GM12878 (cell line): ENCODE data around the gene HMGCS1. TPM values are rescaled to one million over a fixed set of nuclear protein-coding genes. Genes with fewer than 3 reads are reported as not detected.
"Not testable (repeated sequence)": the region's sequence is repeated elsewhere in the genome, so short reads cannot be mapped to it uniquely, and the experiment has no call there.

ENCODE experiments used
- ATAC-seq: fragments of 200-7000 bp; cut with Tn5 transposase; 3 replicates; pipeline ENCODE4 v1.9.1; 2020; ENCODE audit warnings: mild to moderate bottlenecking, moderate library complexity
- BruUV-seq: library from RNA; stranded (reverse); fragments of 400-500 nt; replicated peaks from 2 replicates; lab custom pipeline; 2021; lab: Mats Ljungman, UMichigan
- CTCF ChIA-PET: fragments of 300-600 bp; sonication (Branson Sonifier 250); formaldehyde crosslinking; extraction: SDS; loops from one replicate; lab custom pipeline; 2021; ENCODE audit warnings: inconsistent platforms; lab: Yijun Ruan, JAX
- POLR2A ChIA-PET: fragments of 350-600 bp; formaldehyde crosslinking; extraction: SDS; loops from one replicate; lab custom pipeline; 2021; ENCODE audit warnings: inconsistent platforms; lab: Charles Lee
- RAD21 ChIA-PET: fragments of 300-600 bp; sonication (Branson Sonifier 250); formaldehyde crosslinking; loops from one replicate; lab custom pipeline; 2023; ENCODE audit warnings: antibody characterized with exemption; ENCODE audit not compliant: unreplicated experiment; lab: Charles Lee
- SMC1A ChIA-PET: fragments of 300-600 bp; sonication (Branson Sonifier 250); formaldehyde crosslinking; loops from one replicate; lab custom pipeline; 2023; ENCODE audit not compliant: unreplicated experiment, uncharacterized antibody; lab: Charles Lee
- DNase-seq: peaks from one replicate; pipeline ENCODE4 v3.0.0-alpha.2; 2011; ENCODE audit warnings: low read depth, low spot score
- FAIRE-seq: peaks from 3 replicates; lab custom pipeline; 2011; peaks lifted over from hg19 to GRCh38; lab: Jason Lieb, UNC
- H2AFZ ChIP-seq: 2 replicates; pipeline ENCODE4 v1.6.0; 2011; ENCODE audit warnings: low read depth, low read length, control low read depth; ENCODE audit not compliant: control insufficient read depth
- H3K27ac ChIP-seq: 2 replicates; pipeline ENCODE4 v1.5.1; 2011; ENCODE audit warnings: control low read depth; ENCODE audit not compliant: control insufficient read depth, insufficient read depth
- H3K27me3 ChIP-seq, 2 experiments: replicated peaks in 1 of 2; 2 replicates each; pipeline versions ENCODE4 v1.6.0 to v1.6.1; 2011; ENCODE audit warnings: low read length in 1 of 2; ENCODE audit not compliant: control insufficient read depth in 2 of 2, insufficient read depth in 2 of 2
- H3K36me3 ChIP-seq, 2 experiments: 2 replicates each; pipeline ENCODE4 v1.5.1; 2011; ENCODE audit warnings: low read length in 1 of 2; ENCODE audit not compliant: control insufficient read depth in 2 of 2, insufficient read depth in 2 of 2
- H3K4me1 ChIP-seq: 2 replicates; pipeline ENCODE4 v1.6.1; 2011; ENCODE audit warnings: mild to moderate bottlenecking, low read length, moderate library complexity, mixed read lengths; ENCODE audit not compliant: control insufficient read depth, insufficient read depth
- H3K4me2 ChIP-seq: 2 replicates; pipeline ENCODE4 v1.6.0; 2011; ENCODE audit warnings: control low read depth; ENCODE audit not compliant: control insufficient read depth, insufficient read depth
- H3K4me3 ChIP-seq: fragments of 200-600 bp; sonication (generic); 2 replicates; pipeline ENCODE4 v1.5.1; 2016
- H3K79me2 ChIP-seq: 2 replicates; pipeline ENCODE4 v1.6.0; 2011; ENCODE audit warnings: low read length; ENCODE audit not compliant: control insufficient read depth, insufficient read depth
- H3K9ac ChIP-seq: 2 replicates; pipeline ENCODE4 v1.8.0; 2011; ENCODE audit warnings: low read length, control low read depth, mixed read lengths; ENCODE audit not compliant: control insufficient read depth, insufficient read depth
- H3K9me3 ChIP-seq: replicated peaks from 3 replicates; pipeline ENCODE4 v1.5.1; 2011; ENCODE audit warnings: mild to moderate bottlenecking, low read length; ENCODE audit not compliant: control insufficient read depth, insufficient read depth
- H4K20me1 ChIP-seq: 2 replicates; pipeline ENCODE4 v1.6.0; 2011; ENCODE audit not compliant: control insufficient read depth, insufficient read depth
- CHD2 ChIP-seq: IDR thresholded peaks from 2 replicates; pipeline ENCODE4 v1.6.1; 2011; ENCODE audit warnings: low read depth, low read length, improper control_type of control experiment, borderline replicate concordance
- CREM ChIP-seq: IDR thresholded peaks from 2 replicates; pipeline ENCODE4 v1.6.1; 2014; ENCODE audit warnings: antibody characterized with exemption, low read depth
- E2F4 ChIP-seq: IDR thresholded peaks from 2 replicates; pipeline ENCODE4 v1.6.1; 2012; ENCODE audit warnings: low read depth, low read length, improper control_type of control experiment
- YY1 ChIP-seq: IDR thresholded peaks from 2 replicates; pipeline ENCODE4 v1.6.1; 2011; ENCODE audit warnings: low read depth, mild to moderate bottlenecking, low read length
- ZBTB11 ChIP-seq: fragments of 450-650 bp; formaldehyde crosslinking; IDR thresholded peaks from 2 replicates; pipeline ENCODE4 v1.5.0; 2022; ENCODE audit warnings: mild to moderate bottlenecking, missing genetic modification characterization
- WGBS: methylation state at CpG from one replicate; pipeline ENCODE4 v1.1.6; 2016; ENCODE audit warnings: low lambda C conversion rate; ENCODE audit not compliant: insufficient replicate concordance, insufficient coverage; ENCODE audit errors: missing lambda C conversion rate; 5-methylcytosine and 5-hydroxymethylcytosine counted together
- in situ Hi-C: fragments of 300-500 bp; cut with MboI; formaldehyde crosslinking; loops from 9 replicates; pipeline ENCODE4 v1.14.3; 2018; ENCODE audit warnings: mixed read lengths
- intact Hi-C: fragments of 100-400 bp; cut with micrococcal nuclease; formaldehyde crosslinking; loops from one replicate; pipeline ENCODE4 v1.14.2; 2022; ENCODE audit not compliant: unreplicated experiment
- polyA plus RNA-seq, 11 experiments: library from polyadenylated mRNA; depleted of rRNA in 4 of 11; unstranded in 6 of 11; stranded (reverse) in 5 of 11; fragments of >200 nt; fragmentation: Nextera tagmentation in 4 of 11; fragmentation: Illumina TruSeq in 1 of 11; extraction: Ambion mirVana in 4 of 11; extraction: Trizol in 1 of 11; gene quantifications; 1 replicate in 1 of 11; 2 replicates in 10 of 11; pipeline versions ENCODE4 v1.2.1 to v1.2.3, GENCODE V29; 2011 to 2016; ENCODE audit warnings: inconsistent platforms in 2 of 11, missing spikeins in 2 of 11, low read depth in 1 of 11
- total RNA-seq, 4 experiments: library from RNA; depleted of rRNA in 3 of 4; stranded (reverse); fragments of >200 nt in 3 of 4; fragmentation: Illumina TruSeq in 1 of 4; extraction: Trizol in 1 of 4; gene quantifications; 2 replicates each; pipeline versions ENCODE4 v1.2.1 to v1.2.3, GENCODE V29; 2013 to 2021
- TF ChIP-seq, protein P1 (sequence below): fragments of 450-650 bp; formaldehyde crosslinking; IDR thresholded peaks from 2 replicates; pipeline ENCODE4 v1.4.0; 2022; ENCODE audit warnings: mild to moderate bottlenecking, moderate library complexity

The HMGCS1 gene
- total and polyA plus RNA-seq, 10 of the 15 experiments (the other 5 are each of a cell fraction or from before 2014, with no cell fraction given) = 24.0 to 193 (median 108) TPM

GRCh38 chr5:43268188-43268820 lies 44.9 kb downstream of the HMGCS1 start (continued):
- TF ChIP-seq CREM (peak; percentile 93), ZBTB11 (CRISPR knock-in tag) (no peak), CHD2 (no peak), E2F4 (no peak), YY1 (no peak)
- TF ChIP-seq, protein P1, sequence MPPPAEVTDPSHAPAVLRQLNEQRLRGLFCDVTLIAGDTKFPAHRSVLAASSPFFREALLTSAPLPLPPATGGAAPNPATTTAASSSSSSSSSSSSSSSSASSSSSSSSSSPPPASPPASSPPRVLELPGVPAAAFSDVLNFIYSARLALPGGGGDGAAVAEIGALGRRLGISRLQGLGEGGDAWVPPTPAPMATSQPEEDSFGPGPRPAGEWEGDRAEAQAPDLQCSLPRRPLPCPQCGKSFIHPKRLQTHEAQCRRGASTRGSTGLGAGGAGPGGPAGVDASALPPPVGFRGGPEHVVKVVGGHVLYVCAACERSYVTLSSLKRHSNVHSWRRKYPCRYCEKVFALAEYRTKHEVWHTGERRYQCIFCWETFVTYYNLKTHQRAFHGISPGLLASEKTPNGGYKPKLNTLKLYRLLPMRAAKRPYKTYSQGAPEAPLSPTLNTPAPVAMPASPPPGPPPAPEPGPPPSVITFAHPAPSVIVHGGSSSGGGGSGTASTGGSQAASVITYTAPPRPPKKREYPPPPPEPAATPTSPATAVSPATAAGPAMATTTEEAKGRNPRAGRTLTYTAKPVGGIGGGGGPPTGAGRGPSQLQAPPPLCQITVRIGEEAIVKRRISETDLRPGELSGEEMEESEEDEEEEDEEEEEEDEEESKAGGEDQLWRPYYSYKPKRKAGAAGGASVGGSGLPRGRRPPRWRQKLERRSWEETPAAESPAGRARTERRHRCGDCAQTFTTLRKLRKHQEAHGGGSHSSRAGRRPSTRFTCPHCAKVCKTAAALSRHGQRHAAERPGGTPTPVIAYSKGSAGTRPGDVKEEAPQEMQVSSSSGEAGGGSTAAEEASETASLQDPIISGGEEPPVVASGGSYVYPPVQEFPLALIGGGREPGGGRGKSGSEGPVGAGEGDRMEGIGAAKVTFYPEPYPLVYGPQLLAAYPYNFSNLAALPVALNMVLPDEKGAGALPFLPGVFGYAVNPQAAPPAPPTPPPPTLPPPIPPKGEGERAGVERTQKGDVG (CRISPR knock-in tag) = no peak

DNA sequence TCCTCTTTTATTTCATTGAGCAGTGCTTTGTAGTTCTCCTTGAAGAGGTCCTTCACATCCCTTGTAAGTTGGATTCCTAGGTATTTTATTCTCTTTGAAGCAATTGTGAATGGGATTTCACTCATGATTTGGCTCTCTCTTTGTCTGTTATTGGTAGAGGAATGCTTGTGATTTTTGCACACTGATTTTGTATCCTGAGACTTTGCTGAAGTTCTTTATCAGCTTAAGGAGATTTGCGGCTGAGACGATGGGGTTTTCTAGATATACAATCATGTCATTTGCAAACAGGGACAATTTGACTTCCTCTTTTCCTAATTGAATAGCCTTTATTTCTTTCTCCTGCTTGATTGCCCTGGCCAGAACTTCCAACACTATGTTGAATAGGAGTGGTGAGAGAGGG lies 50.9 kb downstream of the HMGCS1 start:
- intact Hi-C loops, H2AFZ ChIP-seq, ATAC-seq, H4K20me1 ChIP-seq, H3K27ac ChIP-seq, RAD21 ChIA-PET, FAIRE-seq, H3K4me2 ChIP-seq, CTCF ChIA-PET, H3K36me3 ChIP-seq, H3K9me3 ChIP-seq, H3K79me2 ChIP-seq, SMC1A ChIA-PET, H3K4me3 ChIP-seq, H3K4me1 ChIP-seq, in situ Hi-C loops, DNase-seq, H3K27me3 ChIP-seq, BruUV-seq, H3K9ac ChIP-seq, POLR2A ChIA-PET: not testable (repeated sequence)
- 98% methylated on average over 2 of the region's 2 CpGs for WGBS
